Stimulated activated CD4-positive, alpha-beta T cell treated with anti-CD3 and anti-CD28 coated beads, Interleukin-15, amount 100 ng/mL, for 24 hours (primary cell): ENCODE measurements around the gene POLR2E.
A peak's percentile ranks its signal among the peaks of the same experiment; 100 is the strongest.

Experiments used
- DNase-seq: peaks from one replicate; pipeline ENCODE4 v3.0.0-alpha.2; 2020

POLR2E gene

DNA sequence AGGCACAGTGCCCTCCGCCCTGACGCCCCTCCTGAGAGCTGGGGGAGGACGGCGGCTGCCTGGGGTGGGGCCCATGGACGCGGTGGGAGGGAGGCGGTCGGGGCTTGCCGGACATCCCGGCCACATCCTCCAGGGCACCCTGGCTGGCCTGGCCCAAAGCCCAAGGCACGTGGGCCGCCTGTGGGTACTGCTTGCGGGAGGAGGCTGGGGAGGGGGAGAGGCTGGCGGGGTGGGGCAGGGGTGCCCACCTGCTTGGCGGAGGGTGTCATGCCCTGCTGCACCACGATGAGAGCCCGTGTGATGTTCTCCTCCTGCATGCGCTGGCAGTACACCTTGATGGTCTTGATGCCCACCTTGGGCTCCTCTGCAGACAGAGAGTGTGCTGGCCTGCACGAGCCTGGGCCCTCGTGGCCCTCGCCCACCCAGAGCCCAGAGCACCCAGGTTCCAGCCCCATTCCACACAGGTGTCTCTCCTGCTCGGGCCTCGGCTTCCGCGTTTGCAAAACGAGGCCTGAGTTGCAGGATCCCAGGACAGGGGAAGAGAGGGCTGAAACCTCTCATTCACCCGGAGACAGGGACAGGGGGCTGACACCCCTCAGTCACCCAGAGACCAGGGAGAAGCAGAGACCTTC is 3.5 kb downstream of the POLR2E start:
- no peak for DNase-seq

DNA sequence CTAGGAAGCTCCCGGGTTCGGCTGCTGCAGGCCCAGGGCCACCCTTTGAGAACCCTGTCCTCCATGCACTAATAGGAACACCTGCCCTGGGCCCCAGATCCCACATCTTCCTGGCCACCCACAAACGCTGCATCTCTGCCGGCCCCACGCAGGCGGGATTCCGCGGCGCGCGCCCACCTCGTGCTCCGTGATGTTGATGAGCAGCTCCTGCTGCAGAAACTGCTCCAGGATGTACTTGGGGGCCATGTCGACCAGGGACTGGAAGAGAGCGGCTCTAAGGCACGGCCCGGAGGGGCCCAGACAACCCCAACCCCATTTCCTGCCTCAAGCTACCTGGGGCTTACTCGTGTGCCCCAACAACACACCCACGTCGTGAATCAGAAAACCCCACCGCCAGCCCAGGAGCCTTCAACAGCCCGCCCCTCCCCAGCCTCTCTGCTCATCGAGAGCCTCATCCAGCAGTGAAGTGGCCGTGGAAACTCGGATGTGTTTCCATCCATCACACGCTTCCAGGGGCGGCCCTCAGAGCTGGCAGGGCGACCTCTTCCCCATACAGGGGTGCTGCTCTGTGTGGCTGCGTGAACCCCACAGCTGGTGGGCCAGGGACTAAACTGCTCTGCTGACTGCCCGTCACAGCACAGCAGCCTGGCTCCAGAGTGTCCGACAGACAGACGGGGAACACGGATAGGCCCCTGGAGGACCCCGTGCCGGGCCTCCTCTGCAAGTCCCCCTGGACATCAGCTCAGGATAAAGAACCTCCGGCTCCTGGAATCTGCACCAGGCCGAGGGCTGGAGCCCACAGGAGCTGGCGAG is 4.2 kb downstream of the POLR2E start:
- DNase-seq, result no peak

DNA sequence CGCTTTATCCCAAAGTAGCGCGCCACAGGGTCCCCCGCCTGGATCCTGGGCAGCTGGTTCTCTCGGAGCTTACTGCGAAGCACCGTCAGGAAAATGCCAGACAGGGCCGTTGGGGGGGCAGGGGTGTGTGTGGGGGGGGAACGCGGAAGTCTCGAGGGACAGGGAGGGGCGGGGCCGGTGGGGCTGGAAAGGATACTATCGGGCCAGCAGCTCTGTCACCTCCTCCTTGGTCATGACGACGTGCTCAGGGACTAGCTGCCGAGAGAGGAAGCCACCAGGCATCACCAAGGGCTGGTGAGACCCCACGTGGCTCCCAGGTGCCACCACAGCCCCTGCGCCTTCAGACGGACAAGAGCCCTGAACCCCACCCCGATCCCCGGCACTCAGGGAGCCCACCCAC is 5.3 kb downstream of the POLR2E start:
- no peak for DNase-seq

DNA sequence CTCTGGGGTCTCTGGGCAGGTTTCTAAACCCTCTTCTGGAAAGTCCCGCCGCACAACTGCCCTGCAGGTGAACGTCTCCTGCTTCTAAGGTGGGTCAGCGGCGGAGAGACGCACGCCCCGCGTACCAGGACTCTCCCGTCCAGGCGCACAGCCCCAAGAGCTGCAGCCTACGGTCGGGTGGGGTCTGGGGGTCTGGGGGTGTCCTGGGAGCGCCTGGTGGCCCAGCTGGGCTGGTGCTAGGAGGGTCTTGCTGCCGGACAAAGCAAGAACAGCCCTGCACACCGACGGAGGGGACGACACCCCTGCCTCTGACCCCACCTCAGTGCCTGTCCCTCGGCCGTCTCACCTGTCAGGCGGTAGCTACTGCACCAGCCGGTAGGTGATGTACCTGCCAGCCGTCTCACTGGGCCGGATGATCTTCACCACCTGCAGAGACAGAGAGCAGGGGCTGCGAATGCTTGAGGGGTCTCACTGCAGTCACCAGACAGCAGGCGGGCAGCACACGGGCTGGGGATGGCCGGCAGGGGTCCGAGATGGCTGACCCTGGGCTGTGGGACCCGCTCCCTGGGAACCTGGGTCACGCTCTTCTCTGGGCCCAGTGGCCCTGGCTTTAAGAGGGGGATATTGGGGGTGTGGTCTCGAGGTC is 5.9 kb downstream of the POLR2E start:
- DNase-seq, result no peak

DNA sequence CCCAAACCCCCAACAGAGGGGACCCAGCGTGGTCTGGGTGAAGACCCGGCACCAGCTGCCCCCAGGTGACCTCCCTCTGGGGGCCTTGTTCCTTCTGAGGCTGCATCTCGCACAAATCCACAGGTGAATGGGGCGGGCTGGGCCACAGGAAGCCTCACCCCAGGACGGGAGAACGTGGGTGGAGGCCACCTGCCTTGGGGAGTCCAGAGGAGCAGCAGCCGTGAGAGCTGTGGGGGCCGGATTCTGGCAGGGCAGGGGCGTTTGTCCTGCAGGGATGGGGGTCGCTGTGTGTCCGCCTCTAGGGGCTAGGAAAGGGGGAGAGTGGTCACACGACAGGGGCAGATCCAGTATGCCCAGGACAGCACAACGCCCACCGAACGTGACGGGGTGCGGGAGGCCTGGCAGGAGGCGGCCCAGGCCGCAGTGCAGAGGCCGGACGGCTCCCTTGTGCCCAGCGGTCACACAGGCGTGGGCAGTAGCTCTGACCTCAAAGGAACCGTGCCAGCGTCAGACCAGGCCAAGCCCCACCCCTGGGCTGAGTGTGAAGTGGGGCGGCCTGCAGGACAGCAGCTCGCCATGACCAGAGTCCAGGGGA is 6.7 kb downstream of the POLR2E start:
- DNase-seq, result no peak

DNA sequence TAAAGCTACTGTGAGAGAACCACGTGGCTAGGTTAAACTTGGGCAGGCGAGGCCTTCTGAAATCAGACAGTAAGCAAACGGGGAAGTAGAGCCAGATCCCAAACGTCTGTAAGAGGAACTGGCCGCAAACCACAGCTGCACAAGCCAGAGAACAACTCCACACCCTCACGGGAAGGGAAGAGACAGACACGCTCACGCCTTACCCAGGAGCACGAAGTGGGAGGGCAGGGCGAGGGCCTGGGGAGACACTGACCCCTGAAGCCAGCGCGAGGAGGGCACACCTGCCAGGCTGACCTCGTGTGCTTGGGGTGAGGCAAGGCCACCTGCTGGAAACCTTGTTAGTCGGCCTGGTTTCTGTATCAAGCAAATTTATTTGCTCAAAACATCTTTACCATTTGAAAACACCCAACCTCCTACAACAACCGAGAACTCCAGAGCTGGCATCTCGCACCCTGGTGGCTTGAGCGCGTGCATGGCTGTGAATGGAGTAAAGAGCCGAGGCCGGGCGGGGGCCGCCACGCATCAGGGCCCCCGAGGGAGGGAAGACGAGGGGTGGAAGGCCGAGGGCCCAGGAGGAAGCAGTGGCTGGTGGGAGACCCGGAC is 7.3 kb downstream of the POLR2E start:
- no peak for DNase-seq

DNA sequence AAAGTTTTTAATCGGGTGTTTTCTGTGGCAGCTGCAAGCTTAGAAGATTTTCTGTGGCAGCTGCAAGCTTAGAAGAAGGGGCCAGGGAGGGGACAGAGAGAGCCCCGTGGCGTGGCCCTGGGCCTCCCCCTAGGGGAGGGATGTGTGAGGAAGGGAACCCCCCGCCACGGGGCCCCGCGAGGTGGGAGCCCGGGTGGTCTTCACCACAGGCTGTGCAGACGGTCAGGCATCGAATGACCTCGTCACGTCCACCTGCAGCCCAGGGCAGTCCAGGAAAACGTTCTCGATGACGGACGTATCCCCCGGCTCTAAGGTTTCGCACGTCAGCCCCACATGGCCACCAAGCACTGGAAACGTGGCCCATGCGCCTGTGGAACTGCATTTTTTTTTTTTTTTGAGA is 8.6 kb downstream of the POLR2E start:
- DNase-seq, result no peak

DNA sequence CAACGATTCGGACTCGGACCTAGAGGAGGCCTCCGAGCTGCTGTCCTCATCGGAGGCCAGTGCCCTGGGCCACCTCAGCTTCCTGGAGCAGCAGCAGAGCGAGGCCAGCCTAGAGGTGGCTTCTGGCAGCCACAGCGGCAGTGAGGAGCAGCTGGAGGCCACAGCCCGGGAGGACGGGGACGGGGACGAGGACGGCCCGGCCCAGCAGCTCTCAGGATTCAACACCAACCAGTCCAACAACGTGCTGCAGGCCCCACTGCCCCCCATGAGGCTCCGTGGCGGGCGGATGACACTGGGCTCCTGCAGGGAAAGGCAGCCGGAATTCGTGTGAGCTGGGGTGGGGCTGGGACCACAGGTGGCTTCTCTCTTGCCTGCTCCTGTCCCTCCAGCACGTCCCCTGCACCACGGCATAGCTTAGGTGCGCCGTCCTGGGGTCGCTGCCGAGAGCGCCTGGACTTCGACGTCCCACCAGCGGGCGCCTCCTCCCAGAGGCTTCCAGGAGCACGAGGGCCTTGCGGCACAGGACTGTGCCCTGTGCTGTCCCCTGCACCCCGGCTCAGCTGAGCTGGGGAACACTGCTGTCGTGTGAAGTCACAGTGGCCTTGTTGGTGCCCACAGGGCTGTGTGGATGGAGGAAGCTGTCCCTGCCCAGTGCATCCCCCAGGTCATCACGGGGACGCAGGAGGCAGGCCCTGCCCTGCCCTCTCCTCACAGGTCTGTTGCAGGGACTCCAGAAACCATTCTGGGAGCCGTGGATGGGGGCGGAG is 9.3 kb downstream of the POLR2E start:
- no peak for DNase-seq

DNA sequence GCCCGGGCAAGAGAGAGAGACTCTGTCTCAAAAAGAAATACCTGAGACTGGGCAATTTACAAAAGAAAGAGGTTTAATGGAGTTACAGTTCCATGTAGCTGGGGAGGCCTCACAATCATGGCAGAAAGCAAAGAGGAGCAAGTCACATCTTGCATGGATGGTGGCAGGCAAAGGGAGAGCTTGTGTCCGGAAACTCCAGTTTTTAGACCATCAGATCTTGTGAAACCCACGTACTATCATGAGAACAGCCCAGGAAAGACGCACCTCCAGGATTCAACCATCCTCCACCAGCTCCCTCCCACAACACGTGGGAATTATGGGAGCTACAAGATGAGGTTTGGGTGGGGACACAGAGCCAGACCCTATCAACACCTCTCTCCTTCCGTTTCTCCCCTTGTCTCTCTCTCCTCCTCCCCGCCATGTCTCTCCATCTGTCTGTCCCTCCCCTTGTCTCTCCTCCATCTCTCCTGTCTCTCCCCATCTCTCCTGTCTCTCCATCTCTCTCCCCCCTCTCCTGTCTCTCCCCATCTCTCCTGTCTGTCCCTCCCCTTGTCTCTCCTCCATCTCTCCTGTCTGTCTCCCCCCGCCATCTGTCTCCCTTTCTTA is 10.0 kb downstream of the POLR2E start:
- peak; percentile 3 for DNase-seq

DNA sequence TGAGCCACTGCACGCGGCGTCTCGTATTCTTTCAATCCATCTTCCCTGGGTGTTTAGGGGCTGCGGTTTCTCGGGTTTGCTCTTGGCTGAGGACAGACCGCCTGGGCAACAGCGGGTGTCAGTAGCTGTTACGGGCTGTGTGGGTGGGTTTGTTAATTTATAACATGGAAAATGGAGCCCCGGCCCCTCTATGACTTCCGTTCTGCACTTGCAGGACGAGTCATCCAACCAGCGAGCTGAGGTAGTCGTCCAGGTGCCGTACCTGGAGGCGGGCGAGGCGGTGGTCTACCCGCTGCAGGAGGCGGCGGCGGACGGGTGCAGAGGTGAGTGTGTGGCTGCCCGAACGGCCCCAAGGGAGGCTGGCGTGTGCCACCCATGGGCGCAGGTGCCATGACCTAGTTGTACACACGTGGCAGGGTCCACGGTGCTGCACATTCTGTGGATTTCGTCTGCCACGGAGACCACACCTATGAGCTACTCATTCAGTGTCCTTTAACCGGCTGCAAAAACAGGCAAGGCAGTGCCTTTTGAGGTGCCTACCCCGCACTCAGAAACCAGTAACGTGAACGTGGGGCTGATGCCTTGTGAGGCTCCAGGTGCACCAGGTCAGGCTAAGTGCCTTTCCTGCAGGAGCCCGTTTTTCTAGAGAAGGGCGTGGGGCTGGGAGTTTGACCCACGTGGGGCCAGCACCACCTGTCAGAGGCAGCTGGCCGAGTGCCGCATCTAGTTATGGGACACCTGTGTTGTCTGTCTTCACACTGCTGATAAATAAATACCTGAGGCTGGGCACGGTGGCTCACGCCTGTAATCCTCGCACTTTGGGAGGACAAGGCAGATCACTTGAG is 10.9 kb downstream of the POLR2E start:
- peak; percentile 52 for DNase-seq

DNA sequence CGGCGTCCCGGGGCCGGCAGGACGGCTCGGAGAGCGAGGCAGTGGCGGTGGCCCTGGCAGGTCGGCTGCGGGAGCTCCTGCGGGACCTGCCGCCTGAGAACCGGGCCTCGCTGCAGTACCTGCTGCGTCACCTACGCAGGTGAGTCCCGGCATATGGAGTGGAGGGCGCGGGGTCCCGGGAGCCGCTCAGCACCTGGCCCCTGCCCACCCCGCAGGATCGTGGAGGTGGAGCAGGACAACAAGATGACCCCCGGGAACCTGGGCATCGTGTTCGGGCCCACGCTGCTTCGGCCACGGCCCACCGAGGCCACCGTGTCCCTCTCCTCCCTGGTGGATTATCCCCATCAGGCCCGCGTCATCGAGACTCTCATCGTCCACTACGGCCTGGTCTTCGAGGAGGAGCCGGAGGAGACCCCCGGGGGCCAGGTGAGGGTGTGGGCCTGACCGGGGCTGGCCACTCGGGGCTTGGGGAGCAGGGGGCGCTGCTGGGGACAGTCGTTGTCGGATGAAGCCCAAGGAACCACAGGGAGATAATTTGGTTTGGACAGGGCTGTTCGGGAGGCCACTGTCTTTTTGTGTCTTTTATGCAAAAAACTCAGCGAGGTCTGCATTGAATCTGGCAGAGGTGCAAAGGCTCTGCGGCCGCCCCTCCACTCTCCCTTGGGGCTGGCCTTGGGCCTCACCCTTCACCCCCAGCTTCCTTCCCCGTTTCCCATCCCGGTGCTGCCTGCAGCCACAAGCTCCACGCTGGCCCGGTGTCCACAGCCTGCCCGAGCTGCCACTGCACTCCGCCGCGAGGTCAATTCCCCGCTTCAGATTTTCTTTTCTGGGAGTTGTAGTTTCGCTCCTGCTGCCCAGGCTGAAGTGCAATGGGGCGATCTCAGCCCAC is 12.0 kb downstream of the POLR2E start:
- DNase-seq, result peak; percentile 4

DNA sequence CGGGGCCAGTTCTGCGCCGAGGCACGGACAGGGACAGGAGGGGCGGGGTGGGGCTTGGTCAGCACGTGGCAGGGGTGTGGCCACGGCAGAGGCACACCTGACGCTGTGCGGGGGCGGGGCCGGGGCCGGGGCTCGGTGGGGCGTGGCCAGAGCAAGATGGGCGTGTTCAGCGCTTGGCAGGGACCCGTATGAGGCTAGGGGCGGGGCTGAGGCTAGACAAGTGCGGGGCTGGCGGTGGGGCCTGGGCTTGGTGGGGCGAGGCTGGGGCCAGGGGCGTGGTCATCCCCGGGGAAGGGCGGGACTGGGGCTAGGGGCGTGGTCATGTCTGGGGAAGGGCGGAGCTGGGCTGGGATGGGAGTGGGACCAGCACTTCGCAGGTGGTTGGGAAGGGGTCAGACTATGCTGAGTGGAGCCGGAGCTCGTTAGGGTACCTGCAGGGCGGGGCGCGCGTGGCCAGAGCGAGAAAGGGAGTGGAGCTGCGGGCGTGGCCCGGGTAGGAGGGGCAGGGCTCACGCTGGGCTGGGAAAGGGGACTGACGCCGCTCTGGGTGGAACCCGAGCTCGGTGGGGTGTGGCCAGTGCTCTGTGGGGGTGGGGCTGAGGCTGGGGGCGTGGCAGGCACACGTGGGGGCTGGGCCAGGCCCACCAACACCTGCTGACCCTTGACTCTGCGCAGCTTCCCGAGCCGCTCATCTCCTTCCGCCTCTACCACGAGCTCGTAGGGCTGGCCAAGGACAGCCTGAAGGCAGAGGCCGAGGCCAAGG is 12.8 kb downstream of the POLR2E start:
- DNase-seq, result peak; percentile 85

DNA sequence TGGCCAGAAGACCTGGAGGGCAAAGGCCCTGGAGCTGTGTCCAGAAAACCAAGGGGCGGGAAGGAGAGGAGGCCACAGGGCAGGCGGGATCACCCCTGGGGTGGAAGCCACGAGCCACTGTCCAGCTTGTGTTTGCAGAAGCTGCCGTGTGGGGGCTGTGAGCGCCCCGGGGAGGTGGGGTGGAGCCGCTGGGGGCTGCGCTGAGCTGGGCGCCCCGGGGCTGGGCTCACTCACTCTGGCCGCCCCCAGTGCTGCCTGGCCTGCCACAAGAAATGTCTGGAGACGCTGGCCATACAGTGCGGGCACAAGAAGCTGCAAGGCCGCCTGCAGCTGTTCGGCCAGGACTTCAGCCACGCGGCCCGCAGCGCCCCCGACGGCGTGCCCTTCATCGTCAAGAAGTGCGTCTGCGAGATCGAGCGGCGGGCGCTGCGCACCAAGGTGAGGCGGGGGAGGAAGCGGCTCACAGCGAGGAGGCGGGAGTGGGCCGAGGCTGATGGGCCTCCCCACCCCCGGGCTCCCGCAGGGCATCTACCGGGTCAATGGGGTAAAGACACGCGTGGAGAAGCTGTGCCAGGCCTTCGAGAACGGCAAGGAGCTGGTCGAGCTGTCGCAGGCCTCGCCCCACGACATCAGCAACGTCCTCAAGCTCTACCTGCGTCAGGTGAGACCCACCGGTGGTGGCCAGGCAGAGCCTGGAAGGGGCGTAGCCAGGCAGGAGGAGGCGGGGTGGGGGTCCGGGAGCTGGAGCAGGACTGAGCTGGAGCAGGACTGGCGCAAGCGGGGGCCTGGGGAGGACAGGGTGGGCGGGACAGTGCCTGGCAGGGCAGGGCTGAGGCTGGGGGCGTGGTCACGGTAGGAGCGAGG is 13.6 kb downstream of the POLR2E start:
- peak; percentile 1 for DNase-seq

DNA sequence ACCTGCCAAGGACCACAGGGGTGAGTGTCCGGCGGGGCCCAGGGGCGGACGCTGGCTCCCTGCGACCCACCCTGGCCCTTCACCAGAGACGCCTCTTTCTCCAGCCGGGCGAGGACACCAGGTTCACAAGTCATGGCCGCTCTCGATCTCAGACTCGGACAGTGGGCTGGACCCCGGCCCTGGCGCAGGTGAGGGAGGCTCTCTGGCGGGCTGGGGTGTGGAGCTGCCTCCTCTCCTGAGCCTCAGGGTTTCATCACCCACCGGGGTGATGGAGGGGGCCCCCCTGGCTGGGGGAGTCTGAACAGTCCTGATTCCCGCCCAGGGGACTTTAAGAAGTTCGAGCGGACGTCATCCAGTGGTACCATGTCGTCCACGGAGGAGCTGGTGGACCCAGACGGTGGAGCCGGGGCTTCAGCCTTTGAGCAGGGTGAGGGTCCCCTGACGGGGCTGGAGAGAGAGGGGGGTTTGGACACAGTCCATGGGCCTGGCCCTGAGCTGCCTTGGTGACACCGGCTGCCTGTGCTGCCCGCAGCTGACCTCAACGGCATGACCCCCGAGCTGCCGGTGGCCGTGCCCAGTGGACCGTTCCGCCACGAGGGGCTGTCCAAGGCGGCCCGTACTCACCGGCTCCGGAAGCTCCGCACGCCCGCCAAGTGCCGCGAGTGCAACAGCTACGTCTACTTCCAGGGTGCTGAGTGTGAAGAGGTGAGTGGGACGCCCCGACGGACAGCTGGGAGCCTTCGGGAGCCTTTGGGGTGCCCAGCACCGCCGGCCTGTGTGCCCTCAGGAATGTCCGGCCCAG is 14.6 kb downstream of the POLR2E start:
- DNase-seq, result peak; percentile 12

DNA sequence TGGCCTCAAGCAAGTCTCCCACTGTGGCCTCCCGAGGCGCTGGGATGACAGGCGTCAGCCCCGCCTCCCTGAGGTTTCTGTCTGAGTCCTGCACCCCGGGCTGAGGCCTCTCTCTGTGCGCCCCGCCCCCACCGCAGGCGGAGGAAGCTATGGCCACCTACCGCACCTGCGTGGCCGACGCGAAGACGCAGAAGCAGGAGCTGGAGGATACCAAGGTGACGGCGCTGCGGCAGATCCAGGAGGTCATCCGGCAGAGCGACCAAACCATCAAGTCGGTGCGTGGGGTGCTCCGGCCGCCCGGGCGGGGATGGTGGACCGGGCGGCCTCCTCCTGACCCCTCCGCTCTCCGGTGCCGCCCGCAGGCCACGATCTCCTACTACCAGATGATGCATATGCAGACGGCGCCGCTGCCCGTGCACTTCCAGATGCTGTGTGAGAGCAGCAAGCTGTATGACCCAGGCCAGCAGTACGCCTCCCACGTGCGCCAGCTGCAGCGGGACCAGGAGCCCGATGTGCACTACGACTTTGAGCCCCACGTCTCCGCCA is 15.5 kb downstream of the POLR2E start:
- peak; percentile 89 for DNase-seq

DNA sequence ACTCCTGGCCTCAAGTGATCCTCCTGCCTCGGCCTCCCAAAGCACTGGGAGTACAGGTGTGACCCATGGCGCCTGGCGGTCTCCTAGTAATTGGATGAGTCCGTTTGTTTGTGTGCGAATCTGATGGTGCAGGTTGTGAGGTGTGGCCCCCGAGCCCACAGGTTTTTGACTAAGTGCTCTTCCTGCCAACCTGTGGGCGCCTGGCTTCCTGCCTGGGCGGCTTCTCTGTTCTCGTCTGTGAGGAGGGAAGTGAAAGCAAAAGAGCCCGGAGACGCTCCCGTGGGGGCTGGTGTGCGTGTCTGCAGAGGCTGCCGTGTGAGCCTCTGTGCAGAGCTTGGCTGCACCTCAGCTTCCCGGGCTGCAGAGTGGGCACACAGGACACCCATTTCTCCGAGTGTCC is 18.2 kb downstream of the POLR2E start:
- peak; percentile 94 for DNase-seq

DNA sequence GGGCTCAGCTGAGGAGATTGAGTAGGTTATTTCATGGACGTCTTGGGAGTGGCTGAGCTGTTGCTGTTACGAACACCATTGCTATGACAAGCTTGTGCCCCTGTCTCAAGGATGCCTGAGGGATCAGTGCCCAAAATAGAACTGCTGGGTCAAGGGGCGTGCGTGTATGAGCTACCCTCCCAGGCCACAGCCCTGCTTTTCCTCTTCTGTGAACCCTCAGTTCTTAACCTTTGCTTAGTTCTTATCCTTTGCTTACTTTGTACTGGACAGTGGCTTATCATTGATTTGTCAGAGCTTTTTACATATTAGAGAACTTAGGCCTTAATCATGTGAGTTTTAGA is 19.2 kb downstream of the POLR2E start:
- DNase-seq, result no peak
